GM19397 (cell line): ENCODE results near the gene NID1.
"Not testable (repeated sequence)": the region's sequence is repeated elsewhere in the genome, so short reads cannot be mapped to it uniquely, and the experiment has no call there.

ENCODE experiments used
- ATAC-seq: cut with Tn5 transposase; IDR thresholded peaks from one replicate; pipeline ENCODE4 v1.9.1; 2021; ENCODE audit warnings: mild to moderate bottlenecking, moderate library complexity; ENCODE audit not compliant: unreplicated experiment

NID1 gene

GRCh38 chr1:236064674-236065508 lies at the start of gene NID1:
TSS of gene NID1 (minus strand) at chr1:236065090. CDS start at chr1:236065079, 11 bp downstream.
- ATAC-seq = no peak

- no peak for ATAC-seq
Observed at GRCh38 chr1:236114076-236114747, 49.3 kb upstream of the NID1 start.

GRCh38 chr1:236113324-236114032 lies 48.6 kb upstream of the NID1 start:
- ATAC-seq = no peak

- ATAC-seq = no peak
Observed at GRCh38 chr1:236112332-236112627, 47.4 kb upstream of the NID1 start.

GRCh38 chr1:236111527-236112331 lies 46.8 kb upstream of the NID1 start:
- no peak for ATAC-seq

- no peak for ATAC-seq
Observed at GRCh38 chr1:236110137-236110536, 45.2 kb upstream of the NID1 start.

- ATAC-seq = no peak
Observed at GRCh38 chr1:236108027-236108648, 43.2 kb upstream of the NID1 start.

GRCh38 chr1:236107121-236107907 lies 42.4 kb upstream of the NID1 start:
- no peak for ATAC-seq

- ATAC-seq = no peak
Observed at GRCh38 chr1:236103646-236104218, 38.8 kb upstream of the NID1 start.

- no peak for ATAC-seq
Observed at GRCh38 chr1:236103059-236103458, 38.2 kb upstream of the NID1 start.

GRCh38 chr1:236102611-236103010 lies 37.7 kb upstream of the NID1 start:
- no peak for ATAC-seq

- no peak for ATAC-seq
Observed at GRCh38 chr1:236101233-236102200, 36.6 kb upstream of the NID1 start.

- no peak for ATAC-seq
Observed at GRCh38 chr1:236100799-236101198, 35.9 kb upstream of the NID1 start.

GRCh38 chr1:236099355-236099974 lies 34.6 kb upstream of the NID1 start:
- no peak for ATAC-seq

- no peak for ATAC-seq
Observed at GRCh38 chr1:236098267-236098666, 33.4 kb upstream of the NID1 start.

- ATAC-seq = not testable (repeated sequence)
Observed at GRCh38 chr1:236096660-236097482, 32.0 kb upstream of the NID1 start.
